Karpas-422 (cell line): ENCODE data around the gene CDC16. TPM values are rescaled to one million over a fixed set of nuclear protein-coding genes. Genes with fewer than 3 reads are reported as not detected.
"Not testable (repeated sequence)": the region's sequence is repeated elsewhere in the genome, so short reads cannot be mapped to it uniquely, and the experiment has no call there.

ENCODE experiments used
- DNase-seq: peaks from one replicate; pipeline ENCODE4 v3.0.0-alpha.2; 2015
- H2AFZ ChIP-seq: fragments of 200-600 bp; sonication (generic); 2 replicates; pipeline ENCODE4 v1.6.1; 2014; ENCODE audit warnings: antibody characterized with exemption, low read length, mixed read lengths
- H3K27ac ChIP-seq: fragments of 200-600 bp; sonication (generic); 2 replicates; pipeline ENCODE4 v1.5.1; 2014; ENCODE audit warnings: mild to moderate bottlenecking, low read length, moderate library complexity
- H3K27me3 ChIP-seq: fragments of 200-600 bp; sonication (generic); 2 replicates; pipeline ENCODE4 v1.6.1; 2014; ENCODE audit warnings: low read length, mixed read lengths
- H3K36me3 ChIP-seq: fragments of 200-600 bp; sonication (generic); 2 replicates; pipeline ENCODE4 v1.6.1; 2014; ENCODE audit warnings: low read length, mixed read lengths; ENCODE audit not compliant: insufficient read depth
- H3K4me1 ChIP-seq: fragments of 200-600 bp; sonication (generic); 2 replicates; pipeline ENCODE4 v1.6.1; 2014; ENCODE audit warnings: mild to moderate bottlenecking, low read length, mixed read lengths
- H3K4me2 ChIP-seq: fragments of 200-600 bp; sonication (generic); 2 replicates; pipeline ENCODE4 v1.6.1; 2014; ENCODE audit warnings: low read length, low read depth, mild to moderate bottlenecking; ENCODE audit not compliant: poor library complexity, severe bottlenecking
- H3K4me3 ChIP-seq: fragments of 200-600 bp; sonication (generic); 2 replicates; pipeline ENCODE4 v1.5.1; 2014; ENCODE audit warnings: mild to moderate bottlenecking, antibody characterized with exemption, low read length, mixed read lengths
- H3K79me2 ChIP-seq: fragments of 200-600 bp; sonication (generic); 2 replicates; pipeline ENCODE4 v1.6.1; 2014; ENCODE audit warnings: mild to moderate bottlenecking, low read length, mixed read lengths
- H3K9ac ChIP-seq: fragments of 200-600 bp; sonication (generic); 2 replicates; pipeline ENCODE4 v1.6.0; 2014; ENCODE audit warnings: low read length
- H3K9me2 ChIP-seq: fragments of 200-600 bp; sonication (generic), shearing (Covaris generic); replicated peaks from 2 replicates; pipeline ENCODE4 v1.6.0; 2014; ENCODE audit warnings: mild to moderate bottlenecking, low read length, moderate library complexity; ENCODE audit not compliant: insufficient read depth
- H3K9me3 ChIP-seq: fragments of 300-700, 200-600 bp; sonication (generic); 2 replicates; pipeline ENCODE4 v1.6.1; 2014; ENCODE audit warnings: low read length, mixed read lengths
- H4K20me1 ChIP-seq: fragments of 200-600 bp; sonication (generic); 2 replicates; pipeline ENCODE4 v1.6.1; 2014; ENCODE audit warnings: mild to moderate bottlenecking, antibody characterized with exemption, low read length, low read depth; ENCODE audit not compliant: insufficient read depth
- total RNA-seq: library from RNA; depleted of rRNA; stranded (reverse); fragments of >200 nt; shearing (Covaris generic); gene quantifications from 2 replicates; pipeline ENCODE4 v1.2.3, GENCODE V29; 2014; ENCODE audit warnings: low replicate concordance

Gene CDC16
- total RNA-seq, 1 experiment from 2014 or later: 57.1 TPM

GRCh38 chr13:114243971-114244370 is 9.3 kb downstream of the CDC16 start:
- DNase-seq: no peak
- Histone ChIP-seq H3K36me3 (peaks cover 82% of the 10 kb centered on the region), H3K4me3 (no peak overlapping the region), H3K27me3 (no peaks in the 10 kb centered on the region), H3K4me1 (no peaks in the 10 kb centered on the region), H4K20me1 (no peaks in the 10 kb centered on the region), H3K79me2 (peaks cover 16% of the 10 kb centered on the region; the same call in 1 of the 2 replicates), H3K9me3 (no peaks in the 10 kb centered on the region), H3K4me2 (no peak overlapping the region), H3K9ac (no peak overlapping the region), H2AFZ (no peak overlapping the region), H3K9me2 (no peaks in the 10 kb centered on the region), H3K27ac (no peak overlapping the region)

- Histone ChIP-seq H3K9me3 (no peaks in the 10 kb centered on the region), H3K27ac (no peak overlapping the region), H3K36me3 (peaks cover 81% of the 10 kb centered on the region), H3K4me3 (no peak overlapping the region), H3K79me2 (peaks cover 19% of the 10 kb centered on the region; the same call in 1 of the 2 replicates), H3K4me1 (no peaks in the 10 kb centered on the region), H3K27me3 (no peaks in the 10 kb centered on the region), H3K9ac (no peak overlapping the region), H3K9me2 (no peaks in the 10 kb centered on the region), H2AFZ (no peak overlapping the region), H3K4me2 (no peak overlapping the region), H4K20me1 (no peaks in the 10 kb centered on the region)
- DNase-seq: no peak
These were observed 9.9 kb downstream of the CDC16 start for GRCh38 chr13:114244637-114245036.

GRCh38 chr13:114248011-114248410 is 13.3 kb downstream of the CDC16 start:
- no peak for DNase-seq
- Histone ChIP-seq H3K9ac (no peak overlapping the region), H3K4me1 (no peaks in the 10 kb centered on the region), H3K9me2 (no peaks in the 10 kb centered on the region), H3K4me3 (no peak overlapping the region), H3K9me3 (no peaks in the 10 kb centered on the region), H3K27ac (no peak overlapping the region), H3K4me2 (no peak overlapping the region), H3K36me3 (peaks cover 79% of the 10 kb centered on the region), H3K27me3 (no peaks in the 10 kb centered on the region), H2AFZ (no peak overlapping the region), H3K79me2 (peaks cover 24% of the 10 kb centered on the region), H4K20me1 (no peaks in the 10 kb centered on the region)

GRCh38 chr13:114249077-114249476 is 14.4 kb downstream of the CDC16 start:
- Histone ChIP-seq H3K9me3 (no peaks in the 10 kb centered on the region), H3K36me3 (peaks cover 70% of the 10 kb centered on the region), H3K9me2 (no peaks in the 10 kb centered on the region), H3K4me3 (no peak overlapping the region), H3K27me3 (no peaks in the 10 kb centered on the region), H3K4me1 (no peaks in the 10 kb centered on the region), H3K27ac (no peak overlapping the region), H2AFZ (no peak overlapping the region), H3K79me2 (peaks cover 24% of the 10 kb centered on the region), H3K4me2 (no peak overlapping the region), H4K20me1 (no peaks in the 10 kb centered on the region), H3K9ac (no peak overlapping the region)
- DNase-seq: no peak

GRCh38 chr13:114251639-114252440 is 17.1 kb downstream of the CDC16 start:
- H3K27ac ChIP-seq, H4K20me1 ChIP-seq, DNase-seq, H3K4me1 ChIP-seq, H3K9ac ChIP-seq, H3K27me3 ChIP-seq, H3K4me3 ChIP-seq, H3K9me3 ChIP-seq, H2AFZ ChIP-seq, H3K4me2 ChIP-seq, H3K9me2 ChIP-seq: not testable (repeated sequence)
- Histone ChIP-seq H3K36me3 (peaks cover 71% of the 10 kb centered on the region; the same call in 1 of the 2 replicates), H3K79me2 (peaks cover 17% of the 10 kb centered on the region)

GRCh38 chr13:114256547-114256946 is 21.9 kb downstream of the CDC16 start:
- Histone ChIP-seq H3K27ac (no peak overlapping the region), H3K4me2 (no peak overlapping the region), H3K79me2 (peaks cover 6% of the 10 kb centered on the region; the same call in 1 of the 2 replicates), H3K9me3 (no peaks in the 10 kb centered on the region), H3K27me3 (no peaks in the 10 kb centered on the region), H3K36me3 (peaks cover 74% of the 10 kb centered on the region), H3K4me1 (no peaks in the 10 kb centered on the region), H3K9ac (no peak overlapping the region), H3K9me2 (no peaks in the 10 kb centered on the region), H3K4me3 (no peak overlapping the region), H4K20me1 (no peaks in the 10 kb centered on the region), H2AFZ (no peak overlapping the region)
- DNase-seq: no peak

- Histone ChIP-seq H3K9me3 (no peaks in the 10 kb centered on the region), H3K36me3 (peaks cover 78% of the 10 kb centered on the region), H2AFZ (no peak overlapping the region), H3K27ac (no peak overlapping the region), H3K27me3 (no peaks in the 10 kb centered on the region), H3K4me2 (no peak overlapping the region), H3K9ac (no peak overlapping the region), H3K79me2 (peaks cover 5% of the 10 kb centered on the region; the same call in 1 of the 2 replicates), H3K9me2 (no peaks in the 10 kb centered on the region), H4K20me1 (no peaks in the 10 kb centered on the region), H3K4me1 (no peaks in the 10 kb centered on the region), H3K4me3 (no peak overlapping the region)
- DNase-seq: no peak
These were observed 22.3 kb downstream of the CDC16 start for GRCh38 chr13:114257014-114257413.

GRCh38 chr13:114258589-114258988 is 23.9 kb downstream of the CDC16 start:
- Histone ChIP-seq H3K9me3 (no peaks in the 10 kb centered on the region), H3K27me3 (no peaks in the 10 kb centered on the region), H3K4me2 (no peak overlapping the region), H3K4me1 (no peaks in the 10 kb centered on the region), H4K20me1 (no peaks in the 10 kb centered on the region), H3K27ac (no peak overlapping the region), H3K9me2 (no peaks in the 10 kb centered on the region), H3K4me3 (no peak overlapping the region), H3K9ac (no peak overlapping the region), H2AFZ (no peak overlapping the region), H3K79me2 (peaks cover 6% of the 10 kb centered on the region; the same call in 1 of the 2 replicates), H3K36me3 (peaks cover 84% of the 10 kb centered on the region)
- DNase-seq: no peak
